Vagina (tissue), 2 donors: ENCODE data around the gene S1PR4.

Experiments used
- CTCF ChIP-seq, 3 experiments: fragments of 450-650 bp in 2 of 3; fragments of 200-600 bp in 1 of 3; sonication (generic) in 1 of 3; IDR thresholded peaks; one replicate each; pipeline ENCODE4 v1.5.1; 2017 to 2019; ENCODE audit warnings: antibody characterized with exemption in 3 of 3, mild to moderate bottlenecking in 2 of 3, moderate library complexity in 2 of 3
- POLR2A ChIP-seq, 2 donors: fragments of 450-650 bp; IDR thresholded peaks; one replicate each; pipeline ENCODE4 v1.6.1; 2017; ENCODE audit warnings: antibody characterized with exemption in 2 of 2, mild to moderate bottlenecking in 2 of 2, moderate library complexity in 2 of 2

- TF ChIP-seq POLR2A (IDR thresholded peaks at IDR 0.05): no peak
- no peak for TF ChIP-seq CTCF (IDR thresholded peaks at IDR 0.05)
Measured at GRCh38 chr19:3206216-3206953, 27.8 kb downstream of the S1PR4 start.
